Loucy (cell line): ENCODE measurements around the gene SDC1.

Source experiments
- H2AFZ ChIP-seq: fragments of 200-600 bp; sonication (generic); 2 replicates; pipeline ENCODE4 v1.6.0; 2016; ENCODE audit warnings: antibody characterized with exemption, mild to moderate bottlenecking, low read length, moderate library complexity
- H3F3A ChIP-seq: fragments of 200-600 bp; 2 replicates; pipeline ENCODE4 v1.6.0; 2016; ENCODE audit warnings: antibody characterized with exemption, low read depth, mild to moderate bottlenecking
- H3K27me3 ChIP-seq: fragments of 200-600 bp; sonication (generic); 2 replicates; pipeline ENCODE4 v1.6.1; 2014; ENCODE audit warnings: low read length, mild to moderate bottlenecking; ENCODE audit not compliant: insufficient read depth, poor library complexity, severe bottlenecking
- H3K36me3 ChIP-seq: fragments of 200-600 bp; sonication (generic); 2 replicates; pipeline ENCODE4 v1.6.1; 2016; ENCODE audit warnings: low read length; ENCODE audit not compliant: insufficient read depth
- H3K4me1 ChIP-seq: fragments of 200-600 bp; sonication (generic); 2 replicates; pipeline ENCODE4 v1.5.1; 2014; ENCODE audit warnings: low read length, mild to moderate bottlenecking; ENCODE audit not compliant: insufficient read depth, poor library complexity, severe bottlenecking
- H3K4me2 ChIP-seq: fragments of 200-600 bp; sonication (generic); 2 replicates; pipeline ENCODE4 v1.6.0; 2014; ENCODE audit warnings: antibody characterized with exemption, low read length, low read depth, mild to moderate bottlenecking; ENCODE audit not compliant: poor library complexity, severe bottlenecking
- H3K4me3 ChIP-seq: fragments of 200-600 bp; sonication (generic); 2 replicates; pipeline ENCODE4 v1.5.1; 2014; ENCODE audit warnings: low read length, mild to moderate bottlenecking, mixed read lengths; ENCODE audit not compliant: poor library complexity, severe bottlenecking
- H3K79me2 ChIP-seq: fragments of 200-600 bp; sonication (generic); 2 replicates; pipeline ENCODE4 v1.6.1; 2014; ENCODE audit warnings: low read length; ENCODE audit not compliant: insufficient read depth
- H3K9ac ChIP-seq: fragments of 200-600 bp; sonication (generic); 2 replicates; pipeline ENCODE4 v1.6.0; 2014; ENCODE audit warnings: mild to moderate bottlenecking, low read depth, low read length, moderate library complexity; ENCODE audit not compliant: poor library complexity, severe bottlenecking
- H3K9me2 ChIP-seq: fragments of 200-600 bp; sonication (generic); replicated peaks from 2 replicates; pipeline ENCODE4 v1.6.1; 2016; ENCODE audit warnings: low read depth, low read length, mixed read lengths
- H3K9me3 ChIP-seq: fragments of 200-600 bp; sonication (generic); 2 replicates; pipeline ENCODE4 v1.6.1; 2014; ENCODE audit warnings: mild to moderate bottlenecking, antibody characterized with exemption, low read length, low read depth; ENCODE audit not compliant: insufficient read depth
- H4K20me1 ChIP-seq: fragments of 200-600 bp; sonication (generic); 2 replicates; pipeline ENCODE4 v1.6.0; 2014; ENCODE audit warnings: antibody characterized with exemption, low read length, mild to moderate bottlenecking; ENCODE audit not compliant: insufficient read depth, poor library complexity, severe bottlenecking
- EZH2phosphoT487 ChIP-seq: fragments of 200-600 bp; IDR thresholded peaks from 2 replicates; pipeline ENCODE4 v1.6.1; 2018; ENCODE audit warnings: antibody characterized with exemption, mild to moderate bottlenecking, moderate library complexity, borderline replicate concordance
- TF ChIP-seq, protein P1 (sequence below): fragments of 200-600 bp; sonication (generic); conservative IDR thresholded peaks from 2 replicates; pipeline ENCODE4 v1.5.1; 2014; ENCODE audit warnings: mild to moderate bottlenecking, antibody characterized with exemption, low read length

Gene SDC1

GRCh38 chr2:20220806-20221554, 4.0 kb downstream of the SDC1 start:
- no peaks in the 10 kb centered on the region for H3K27me3 ChIP-seq
- H2AFZ ChIP-seq, result no peak overlapping the region
- H3K9me3 ChIP-seq, result no peaks in the 10 kb centered on the region
- H3F3A ChIP-seq, result no peaks in the 10 kb centered on the region
- H4K20me1 ChIP-seq, result no peaks in the 10 kb centered on the region
- H3K4me3 ChIP-seq, result no peak overlapping the region
- no peaks in the 10 kb centered on the region for H3K36me3 ChIP-seq
- H3K4me1 ChIP-seq, result no peaks in the 10 kb centered on the region
- no peaks in the 10 kb centered on the region for H3K79me2 ChIP-seq
- no peak overlapping the region for H3K4me2 ChIP-seq
- no peak overlapping the region for H3K9ac ChIP-seq
- TF ChIP-seq, protein P1, sequence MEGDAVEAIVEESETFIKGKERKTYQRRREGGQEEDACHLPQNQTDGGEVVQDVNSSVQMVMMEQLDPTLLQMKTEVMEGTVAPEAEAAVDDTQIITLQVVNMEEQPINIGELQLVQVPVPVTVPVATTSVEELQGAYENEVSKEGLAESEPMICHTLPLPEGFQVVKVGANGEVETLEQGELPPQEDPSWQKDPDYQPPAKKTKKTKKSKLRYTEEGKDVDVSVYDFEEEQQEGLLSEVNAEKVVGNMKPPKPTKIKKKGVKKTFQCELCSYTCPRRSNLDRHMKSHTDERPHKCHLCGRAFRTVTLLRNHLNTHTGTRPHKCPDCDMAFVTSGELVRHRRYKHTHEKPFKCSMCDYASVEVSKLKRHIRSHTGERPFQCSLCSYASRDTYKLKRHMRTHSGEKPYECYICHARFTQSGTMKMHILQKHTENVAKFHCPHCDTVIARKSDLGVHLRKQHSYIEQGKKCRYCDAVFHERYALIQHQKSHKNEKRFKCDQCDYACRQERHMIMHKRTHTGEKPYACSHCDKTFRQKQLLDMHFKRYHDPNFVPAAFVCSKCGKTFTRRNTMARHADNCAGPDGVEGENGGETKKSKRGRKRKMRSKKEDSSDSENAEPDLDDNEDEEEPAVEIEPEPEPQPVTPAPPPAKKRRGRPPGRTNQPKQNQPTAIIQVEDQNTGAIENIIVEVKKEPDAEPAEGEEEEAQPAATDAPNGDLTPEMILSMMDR, result no peak
- TF ChIP-seq EZH2phosphoT487, result no peak
- H3K9me2 ChIP-seq, result no peaks in the 10 kb centered on the region

DNA sequence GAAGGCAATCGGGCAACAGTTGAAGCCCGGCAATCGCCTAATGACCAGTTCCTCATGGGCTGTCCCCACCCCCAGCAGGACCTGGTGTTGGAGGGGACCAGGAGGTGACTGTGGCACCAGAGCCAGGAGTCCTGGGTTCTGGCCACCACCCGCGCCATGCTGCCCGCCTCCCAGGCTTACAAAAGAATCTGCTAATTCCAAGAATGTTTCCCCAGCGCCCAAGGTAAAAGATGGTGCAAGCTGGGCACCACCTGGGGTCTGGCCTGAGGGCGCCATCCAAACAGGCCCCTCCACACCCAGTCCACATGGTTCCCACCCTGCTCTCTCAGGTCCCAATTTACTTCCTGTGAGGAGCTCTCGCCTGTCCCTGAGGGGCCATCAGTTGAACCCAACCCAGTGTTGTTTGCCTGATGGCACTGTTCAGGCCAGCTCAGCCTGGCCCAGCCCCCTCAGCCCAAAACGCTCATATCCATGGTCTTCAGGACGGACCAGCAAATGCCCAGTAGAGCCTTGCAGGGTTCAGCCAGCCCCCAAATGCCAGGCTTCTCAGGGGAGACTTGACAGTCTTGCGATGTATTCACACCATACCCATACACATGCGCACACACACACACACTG, 5.1 kb downstream of the SDC1 start:
- H3K9me3 ChIP-seq, result no peaks in the 10 kb centered on the region
- no peaks in the 10 kb centered on the region for H3K4me1 ChIP-seq
- H3K9me2 ChIP-seq, result no peaks in the 10 kb centered on the region
- H3K9ac ChIP-seq, result no peak overlapping the region
- no peaks in the 10 kb centered on the region for H3K36me3 ChIP-seq
- H2AFZ ChIP-seq, result no peak overlapping the region
- H3K27me3 ChIP-seq, result no peaks in the 10 kb centered on the region
- H4K20me1 ChIP-seq, result no peaks in the 10 kb centered on the region
- TF ChIP-seq, protein P1, result no peak
- TF ChIP-seq EZH2phosphoT487, result no peak
- no peaks in the 10 kb centered on the region for H3K79me2 ChIP-seq
- no peak overlapping the region for H3K4me2 ChIP-seq
- no peaks in the 10 kb centered on the region for H3F3A ChIP-seq
- H3K4me3 ChIP-seq, result no peak overlapping the region

- Histone ChIP-seq H3K9me2 (no peaks in the 10 kb centered on the region), H3F3A (no peaks in the 10 kb centered on the region), H3K4me3 (no peak overlapping the region), H3K4me2 (no peak overlapping the region), H3K4me1 (no peaks in the 10 kb centered on the region), H3K9me3 (no peaks in the 10 kb centered on the region), H3K27me3 (no peaks in the 10 kb centered on the region), H3K79me2 (no peaks in the 10 kb centered on the region), H2AFZ (no peak overlapping the region), H4K20me1 (no peaks in the 10 kb centered on the region), H3K36me3 (no peaks in the 10 kb centered on the region), H3K9ac (no peak overlapping the region)
- TF ChIP-seq, protein P1, result no peak
- TF ChIP-seq EZH2phosphoT487, result no peak
These were observed 6.3 kb downstream of the SDC1 start for GRCh38 chr2:20218331-20219320.
